ENCODE results near the gene RPA1.

DNA sequence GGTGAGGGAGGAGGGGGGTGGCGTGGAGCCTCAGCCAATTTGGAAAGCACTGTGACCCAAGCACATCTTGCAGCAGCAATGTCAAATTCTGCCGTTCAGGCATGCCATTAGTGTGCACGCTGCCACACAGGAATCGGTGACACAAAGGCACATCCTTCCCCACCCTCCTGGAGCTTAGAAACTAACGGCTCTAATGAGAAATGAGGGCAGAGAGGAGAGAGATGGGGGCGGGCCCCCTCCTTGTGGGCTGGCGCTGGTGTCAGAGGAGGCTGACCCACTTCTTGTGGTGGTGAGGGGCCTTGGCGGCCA lies 100.5 kb downstream of the RPA1 start:
- TF ChIP-seq, protein P1, sequence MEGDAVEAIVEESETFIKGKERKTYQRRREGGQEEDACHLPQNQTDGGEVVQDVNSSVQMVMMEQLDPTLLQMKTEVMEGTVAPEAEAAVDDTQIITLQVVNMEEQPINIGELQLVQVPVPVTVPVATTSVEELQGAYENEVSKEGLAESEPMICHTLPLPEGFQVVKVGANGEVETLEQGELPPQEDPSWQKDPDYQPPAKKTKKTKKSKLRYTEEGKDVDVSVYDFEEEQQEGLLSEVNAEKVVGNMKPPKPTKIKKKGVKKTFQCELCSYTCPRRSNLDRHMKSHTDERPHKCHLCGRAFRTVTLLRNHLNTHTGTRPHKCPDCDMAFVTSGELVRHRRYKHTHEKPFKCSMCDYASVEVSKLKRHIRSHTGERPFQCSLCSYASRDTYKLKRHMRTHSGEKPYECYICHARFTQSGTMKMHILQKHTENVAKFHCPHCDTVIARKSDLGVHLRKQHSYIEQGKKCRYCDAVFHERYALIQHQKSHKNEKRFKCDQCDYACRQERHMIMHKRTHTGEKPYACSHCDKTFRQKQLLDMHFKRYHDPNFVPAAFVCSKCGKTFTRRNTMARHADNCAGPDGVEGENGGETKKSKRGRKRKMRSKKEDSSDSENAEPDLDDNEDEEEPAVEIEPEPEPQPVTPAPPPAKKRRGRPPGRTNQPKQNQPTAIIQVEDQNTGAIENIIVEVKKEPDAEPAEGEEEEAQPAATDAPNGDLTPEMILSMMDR (IDR thresholded peaks at IDR 0.05; ENCODE audit: low read depth, low read length) = no peak
- TF ChIP-seq, protein P2, sequence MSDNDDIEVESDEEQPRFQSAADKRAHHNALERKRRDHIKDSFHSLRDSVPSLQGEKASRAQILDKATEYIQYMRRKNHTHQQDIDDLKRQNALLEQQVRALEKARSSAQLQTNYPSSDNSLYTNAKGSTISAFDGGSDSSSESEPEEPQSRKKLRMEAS (IDR thresholded peaks at IDR 0.05; ENCODE audit: low read depth, low read length) = no peak
- no peak for TF ChIP-seq POLR2A (IDR thresholded peaks at IDR 0.05; ENCODE audit: extremely low read depth, insufficient read length)
- no peak for TF ChIP-seq MYC (IDR thresholded peaks at IDR 0.05; ENCODE audit: low read depth, low read length)

All from NB4 (cell line).